ENCODE measurements around the gene RAG1. TPM values are rescaled to one million over a fixed set of nuclear protein-coding genes. Genes with fewer than 3 reads are reported as not detected.
"Not testable (repeated sequence)": the region's sequence is repeated elsewhere in the genome, so short reads cannot be mapped to it uniquely, and the experiment has no call there.

Gene RAG1
- total and polyA plus RNA-seq, 2 donors from 2014 or later = 1.4 to 1.9 TPM

DNA sequence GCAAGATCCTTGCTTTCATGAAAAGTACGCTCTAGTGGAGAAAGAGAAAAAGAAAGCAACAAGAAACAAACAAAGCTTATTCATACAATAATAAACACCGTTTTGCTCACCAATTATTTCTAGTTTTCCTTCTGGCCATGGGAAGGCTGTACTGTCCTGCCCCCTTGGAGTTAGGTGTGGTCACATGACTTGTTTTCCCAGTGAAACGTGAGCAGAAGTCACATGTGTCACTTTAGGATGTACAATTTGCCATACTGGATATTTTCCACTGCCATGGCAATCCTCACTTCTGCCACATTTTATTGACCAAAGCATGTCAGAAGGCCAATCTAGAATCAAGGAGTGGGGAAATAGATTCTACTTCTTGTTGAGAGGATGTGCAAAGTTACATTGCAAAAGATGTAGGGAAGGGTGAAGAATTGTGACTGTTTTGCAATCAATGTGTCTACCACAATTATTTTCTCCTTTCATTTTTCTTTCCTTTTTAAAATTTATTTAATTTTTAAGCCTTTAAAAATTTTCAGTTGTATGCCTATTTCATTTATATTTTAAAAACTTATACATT lies 33.4 kb upstream of the RAG1 start:
- no peaks in the 10 kb centered on the region for H3K4me1 ChIP-seq (ENCODE audit: control insufficient read depth in 2 of 3, insufficient read depth in 2 of 3, low read depth in 1 of 3, low read length in 3 of 3)
- H3K36me3 ChIP-seq (ENCODE audit: control insufficient read depth in 2 of 3, insufficient read depth in 3 of 3, low read length in 3 of 3) = no peaks in the 10 kb centered on the region
- DNase-seq (no peak), FAIRE-seq (no peak)
- no peaks in the 10 kb centered on the region for H3K9me3 ChIP-seq (ENCODE audit: control insufficient read depth in 2 of 3, insufficient read depth in 1 of 3, low read length in 3 of 3)
- TF ChIP-seq, protein P1, sequence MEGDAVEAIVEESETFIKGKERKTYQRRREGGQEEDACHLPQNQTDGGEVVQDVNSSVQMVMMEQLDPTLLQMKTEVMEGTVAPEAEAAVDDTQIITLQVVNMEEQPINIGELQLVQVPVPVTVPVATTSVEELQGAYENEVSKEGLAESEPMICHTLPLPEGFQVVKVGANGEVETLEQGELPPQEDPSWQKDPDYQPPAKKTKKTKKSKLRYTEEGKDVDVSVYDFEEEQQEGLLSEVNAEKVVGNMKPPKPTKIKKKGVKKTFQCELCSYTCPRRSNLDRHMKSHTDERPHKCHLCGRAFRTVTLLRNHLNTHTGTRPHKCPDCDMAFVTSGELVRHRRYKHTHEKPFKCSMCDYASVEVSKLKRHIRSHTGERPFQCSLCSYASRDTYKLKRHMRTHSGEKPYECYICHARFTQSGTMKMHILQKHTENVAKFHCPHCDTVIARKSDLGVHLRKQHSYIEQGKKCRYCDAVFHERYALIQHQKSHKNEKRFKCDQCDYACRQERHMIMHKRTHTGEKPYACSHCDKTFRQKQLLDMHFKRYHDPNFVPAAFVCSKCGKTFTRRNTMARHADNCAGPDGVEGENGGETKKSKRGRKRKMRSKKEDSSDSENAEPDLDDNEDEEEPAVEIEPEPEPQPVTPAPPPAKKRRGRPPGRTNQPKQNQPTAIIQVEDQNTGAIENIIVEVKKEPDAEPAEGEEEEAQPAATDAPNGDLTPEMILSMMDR (IDR thresholded peaks at IDR 0.05; ENCODE audit: borderline replicate concordance, extremely low read depth, insufficient read depth) = no peak
- intact Hi-C loops (cut with DNase I) = no loop called here
- H3K9ac ChIP-seq (ENCODE audit: low read length in 3 of 3) = no peak overlapping the region
- H3K4me3 ChIP-seq (ENCODE audit: low read length in 3 of 3) = no peak overlapping the region
- no peak overlapping the region for H3K27ac ChIP-seq (ENCODE audit: low read depth in 2 of 2, low read length in 2 of 2)
- no peaks in the 10 kb centered on the region for H3K27me3 ChIP-seq (ENCODE audit: control insufficient read depth, insufficient read depth, low read length)

DNA sequence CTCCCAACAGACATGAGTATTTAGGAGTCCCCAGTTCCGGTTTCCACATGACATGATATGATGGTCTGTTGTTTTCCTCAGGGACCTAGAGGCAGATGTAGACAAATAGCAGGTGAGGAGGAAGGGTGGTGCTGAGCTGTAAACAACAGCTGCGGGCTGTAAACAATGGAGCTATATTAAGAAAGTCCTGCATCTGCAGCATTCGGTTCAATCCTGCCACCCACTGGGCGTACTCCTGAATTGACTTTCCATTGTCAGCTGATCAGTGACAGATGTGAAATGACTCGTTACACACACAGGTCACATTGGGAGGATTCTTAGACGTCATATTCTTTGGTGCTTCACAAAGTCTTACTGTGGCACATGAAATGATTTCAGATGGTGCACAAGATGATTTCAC lies 26.8 kb upstream of the RAG1 start:
- TF ChIP-seq, protein P1 (IDR thresholded peaks at IDR 0.05; ENCODE audit: borderline replicate concordance, extremely low read depth, insufficient read depth) = peak; percentile 50
- DNase-seq (peak in 1 of 5 donors; percentile 46), FAIRE-seq (no peak)
- H3K27ac ChIP-seq (ENCODE audit: low read depth in 2 of 2, low read length in 2 of 2) = no peak overlapping the region
- H3K36me3 ChIP-seq (ENCODE audit: control insufficient read depth in 2 of 3, insufficient read depth in 3 of 3, low read length in 3 of 3) = no peaks in the 10 kb centered on the region
- H3K9ac ChIP-seq (ENCODE audit: low read length in 3 of 3) = no peak overlapping the region
- no peaks in the 10 kb centered on the region for H3K27me3 ChIP-seq (ENCODE audit: control insufficient read depth, insufficient read depth, low read length)
- no peaks in the 10 kb centered on the region for H3K9me3 ChIP-seq (ENCODE audit: control insufficient read depth in 2 of 3, insufficient read depth in 1 of 3, low read length in 3 of 3)
- intact Hi-C loops (cut with DNase I) = no loop called here
- H3K4me1 ChIP-seq (ENCODE audit: control insufficient read depth in 2 of 3, insufficient read depth in 2 of 3, low read depth in 1 of 3, low read length in 3 of 3) = no peaks in the 10 kb centered on the region
- H3K4me3 ChIP-seq (ENCODE audit: low read length in 3 of 3) = no peak overlapping the region

DNA sequence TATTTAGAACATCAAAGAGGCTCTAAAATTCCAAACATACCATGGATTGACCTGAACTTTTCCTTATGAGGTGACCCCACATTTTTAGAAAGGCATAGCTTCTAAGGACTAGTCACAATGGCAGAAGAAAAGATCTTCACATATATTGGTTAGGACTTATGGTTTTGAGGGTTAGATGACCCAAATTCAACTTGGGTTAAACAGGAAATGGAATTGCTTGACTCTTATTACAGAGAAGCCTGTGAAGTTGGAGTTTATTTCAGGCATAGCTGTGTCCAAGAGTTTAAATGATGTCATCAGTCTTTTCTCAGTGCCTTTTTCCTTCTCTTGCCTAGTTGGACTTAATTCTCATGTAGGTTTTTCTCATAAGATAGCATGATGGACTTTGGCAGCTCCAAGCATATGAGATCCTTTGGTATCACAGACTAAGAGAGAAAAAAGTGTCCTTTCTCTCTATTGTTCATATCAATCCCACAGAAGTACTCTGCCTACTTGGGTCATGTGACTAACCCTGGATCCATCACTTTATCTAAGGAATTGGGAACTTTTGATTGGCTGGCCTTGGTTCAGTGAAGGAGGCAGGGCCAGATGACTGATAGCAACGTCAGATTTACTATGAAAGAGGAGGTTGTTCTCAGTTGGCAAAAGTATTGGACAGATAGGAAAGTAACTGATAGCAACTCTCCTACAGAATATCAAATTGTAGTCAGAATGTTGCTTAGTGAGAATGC lies 17.3 kb upstream of the RAG1 start:
- H3K9ac ChIP-seq (ENCODE audit: low read length in 3 of 3) = no peak overlapping the region
- TF ChIP-seq, protein P1 (IDR thresholded peaks at IDR 0.05; ENCODE audit: borderline replicate concordance, extremely low read depth, insufficient read depth) = no peak
- H3K4me1 ChIP-seq (ENCODE audit: control insufficient read depth in 2 of 3, insufficient read depth in 2 of 3, low read depth in 1 of 3, low read length in 3 of 3) = no peaks in the 10 kb centered on the region
- intact Hi-C loops (cut with DNase I) = no loop called here
- DNase-seq = no peak
- no peak overlapping the region for H3K4me3 ChIP-seq (ENCODE audit: low read length in 3 of 3)
- no peaks in the 10 kb centered on the region for H3K36me3 ChIP-seq (ENCODE audit: control insufficient read depth in 2 of 3, insufficient read depth in 3 of 3, low read length in 3 of 3)
- H3K9me3 ChIP-seq (ENCODE audit: control insufficient read depth in 2 of 3, insufficient read depth in 1 of 3, low read length in 3 of 3) = no peaks in the 10 kb centered on the region
- no peaks in the 10 kb centered on the region for H3K27me3 ChIP-seq (ENCODE audit: control insufficient read depth, insufficient read depth, low read length)
- FAIRE-seq = no peak
- H3K27ac ChIP-seq (ENCODE audit: low read depth in 2 of 2, low read length in 2 of 2) = no peak overlapping the region

DNA sequence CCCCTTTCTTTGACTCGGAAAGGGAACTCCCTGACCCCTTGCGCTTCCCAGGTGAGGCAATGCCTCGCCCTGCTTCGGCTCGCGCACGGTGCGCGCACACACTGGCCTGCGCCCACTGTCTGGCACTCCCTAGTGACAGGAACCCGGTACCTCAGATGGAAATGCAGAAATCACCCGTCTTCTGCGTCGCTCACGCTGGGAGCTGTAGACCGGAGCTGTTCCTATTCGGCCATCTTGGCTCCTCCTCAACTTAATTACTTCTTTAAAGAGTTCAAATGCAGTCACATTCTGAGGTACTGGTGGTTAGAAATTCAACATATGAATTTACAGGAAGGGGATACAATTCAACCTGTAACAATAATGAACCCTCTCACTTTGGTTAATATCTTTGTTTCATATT lies 10.4 kb upstream of the RAG1 start:
- DNase-seq; H3K4me1 ChIP-seq (ENCODE audit: control insufficient read depth in 2 of 3, insufficient read depth in 2 of 3, low read depth in 1 of 3, low read length in 3 of 3); H3K9ac ChIP-seq (ENCODE audit: low read length in 3 of 3); intact Hi-C loops (cut with DNase I); H3K36me3 ChIP-seq (ENCODE audit: control insufficient read depth in 2 of 3, insufficient read depth in 3 of 3, low read length in 3 of 3); FAIRE-seq; H3K27me3 ChIP-seq (ENCODE audit: control insufficient read depth, insufficient read depth, low read length); H3K4me3 ChIP-seq (ENCODE audit: low read length in 3 of 3); H3K27ac ChIP-seq (ENCODE audit: low read depth in 2 of 2, low read length in 2 of 2); H3K9me3 ChIP-seq (ENCODE audit: control insufficient read depth in 2 of 3, insufficient read depth in 1 of 3, low read length in 3 of 3): not testable (repeated sequence)
